Kidney (tissue), 14 donors: ENCODE data around the gene PLD5. TPM values are rescaled to one million over a fixed set of nuclear protein-coding genes. Genes with fewer than 3 reads are reported as not detected.

Experiments used
- DNase-seq, 5 donors: peaks; one replicate each; pipeline ENCODE4 v3.0.0-alpha.2; 2013 to 2020
- FAIRE-seq: peaks from 2 replicates; lab custom pipeline; 2012; peaks lifted over from hg19 to GRCh38; lab: Jason Lieb, UNC
- H3K27ac ChIP-seq, 2 donors: one replicate each; pipeline ENCODE4 v1.7.0; 2013; ENCODE audit warnings: low read depth in 2 of 2, low read length in 2 of 2, inconsistent platforms in 1 of 2
- H3K27me3 ChIP-seq: one replicate; pipeline ENCODE4 v1.7.1; 2013; ENCODE audit warnings: low read length, inconsistent platforms; ENCODE audit not compliant: control insufficient read depth, insufficient read depth
- H3K36me3 ChIP-seq, 3 donors: one replicate each; pipeline versions ENCODE4 v1.7.0 to v1.7.1; 2013; ENCODE audit warnings: low read length in 3 of 3, control low read depth in 1 of 3, inconsistent platforms in 1 of 3; ENCODE audit not compliant: insufficient read depth in 3 of 3, control insufficient read depth in 2 of 3
- H3K4me1 ChIP-seq, 3 donors: one replicate each; pipeline versions ENCODE4 v1.7.0 to v1.7.1; 2013; ENCODE audit warnings: low read length in 3 of 3, inconsistent platforms in 1 of 3, low read depth in 1 of 3; ENCODE audit not compliant: control insufficient read depth in 2 of 3, insufficient read depth in 2 of 3
- H3K4me3 ChIP-seq, 3 donors: one replicate each; pipeline versions ENCODE4 v1.7.0 to v1.8.1; 2013; ENCODE audit warnings: low read length in 3 of 3, control low read depth in 1 of 3, inconsistent platforms in 1 of 3
- H3K9ac ChIP-seq, 3 donors: one replicate each; pipeline versions ENCODE4 v1.7.0 to v1.7.1; 2013; ENCODE audit warnings: low read length in 3 of 3, control low read depth in 1 of 3, inconsistent platforms in 1 of 3
- H3K9me3 ChIP-seq, 3 donors: one replicate each; pipeline versions ENCODE4 v1.7.0 to v1.7.1; 2013; ENCODE audit warnings: low read length in 3 of 3, control low read depth in 1 of 3, inconsistent platforms in 1 of 3; ENCODE audit not compliant: control insufficient read depth in 2 of 3, insufficient read depth in 1 of 3
- CTCF ChIP-seq: IDR thresholded peaks from 3 replicates; pipeline ENCODE4 v1.5.1; 2012; ENCODE audit warnings: mild to moderate bottlenecking, moderate library complexity, borderline replicate concordance; ENCODE audit not compliant: insufficient read depth; ENCODE audit errors: extremely low read depth
- intact Hi-C: fragments of 100-400 bp; cut with DNase I; formaldehyde crosslinking; loops from one replicate; pipeline ENCODE4 v1.11.1; 2022
- polyA plus RNA-seq: library from polyadenylated mRNA; stranded (reverse); fragments of 350-450 nt; fragmentation: Illumina TruSeq; extraction: RNeasy Lipid Tissue Mini Kit (QIAGEN cat#74804); gene quantifications from one replicate; pipeline ENCODE4 v1.2.3, GENCODE V29; 2014; ENCODE audit warnings: low read depth, low replicate concordance; ENCODE audit not compliant: insufficient read depth
- total RNA-seq: library from RNA; stranded (reverse); fragmentation: NEBNext Ultra II Directional; extraction: Animal tissue kit (Norgen Biotek cat#: 25700); gene quantifications from one replicate; pipeline ENCODE4 v1.2.1, GENCODE V29; 2021
- donor health status: control.
- donor health status: control.
- donor health status: control.
- donor health status: control.
- donor health status: control.
- donor health status: DM: yes; HTN: yes; CAD: no.
- donor health status: Normal renal cell carcinoma (clear cell type).

PLD5 gene
- total and polyA plus RNA-seq, 2 donors from 2014 or later = 0.24 to 0.47 TPM

DNA sequence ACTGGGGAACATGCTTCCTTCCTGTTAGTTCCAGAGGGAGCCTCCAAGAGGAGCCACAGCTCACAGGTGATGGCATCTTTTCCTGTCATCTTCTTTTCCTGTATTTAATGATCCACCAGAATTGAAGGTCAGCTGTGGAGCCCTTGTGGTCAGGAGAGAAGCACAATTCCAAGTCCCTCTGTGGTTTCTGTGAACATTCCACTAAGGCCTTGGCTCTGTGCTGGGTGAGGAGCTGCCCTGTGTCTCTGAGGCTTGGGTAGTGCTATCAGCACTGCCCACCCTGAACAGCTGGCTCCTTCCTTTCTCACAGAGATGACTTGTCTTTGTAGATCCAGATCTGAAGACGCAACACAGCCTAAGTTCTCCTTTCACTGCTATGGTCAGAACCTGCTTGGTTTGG lies 383.7 kb downstream of the PLD5 start:
- intact Hi-C loops = no loop called here
- Histone ChIP-seq H3K27me3 (no peaks in the 10 kb centered on the region), H3K36me3 (no peaks in the 10 kb centered on the region), H3K27ac (no peak overlapping the region), H3K9ac (no peak overlapping the region), H3K4me3 (no peak overlapping the region), H3K9me3 (no peaks in the 10 kb centered on the region), H3K4me1 (no peaks in the 10 kb centered on the region)
- no peak for TF ChIP-seq CTCF
- FAIRE-seq (no peak), DNase-seq (no peak)

GRCh38 chr1:242139986-242140385 lies 384.5 kb downstream of the PLD5 start:
- Histone ChIP-seq H3K27ac (no peak overlapping the region), H3K36me3 (no peaks in the 10 kb centered on the region), H3K9me3 (no peaks in the 10 kb centered on the region), H3K9ac (no peak overlapping the region), H3K4me1 (no peaks in the 10 kb centered on the region), H3K27me3 (no peaks in the 10 kb centered on the region), H3K4me3 (no peak overlapping the region)
- DNase-seq = no peak
- no peak for TF ChIP-seq CTCF
- intact Hi-C loops = no loop called here
- no peak for FAIRE-seq

DNA sequence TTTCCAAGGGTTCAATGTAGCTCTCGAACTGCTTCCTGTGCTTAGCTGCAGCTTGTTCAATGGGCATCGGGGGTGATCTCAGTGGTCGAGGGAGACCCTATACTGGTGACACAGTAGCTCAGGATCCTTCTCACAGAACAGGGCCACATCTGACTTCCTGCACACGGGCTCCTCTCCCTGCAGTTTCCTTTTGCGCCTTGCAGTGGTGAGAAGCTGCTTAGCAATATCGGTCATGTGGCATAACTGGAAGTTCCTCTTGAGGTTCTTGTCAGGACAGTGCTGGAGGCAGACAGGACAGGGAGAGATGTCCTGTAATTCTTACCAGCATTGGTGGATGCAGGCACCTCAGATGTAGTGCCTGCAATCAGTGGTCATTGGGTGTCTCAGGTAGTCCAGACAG lies 385.1 kb downstream of the PLD5 start:
- no peak overlapping the region for H3K4me3 ChIP-seq
- H3K4me1 ChIP-seq = no peaks in the 10 kb centered on the region
- intact Hi-C loops = no loop called here
- no peak overlapping the region for H3K27ac ChIP-seq
- no peaks in the 10 kb centered on the region for H3K36me3 ChIP-seq
- H3K9ac ChIP-seq = no peak overlapping the region
- no peak for DNase-seq
- no peak for FAIRE-seq
- TF ChIP-seq CTCF = no peak
- H3K27me3 ChIP-seq = no peaks in the 10 kb centered on the region
- H3K9me3 ChIP-seq = no peaks in the 10 kb centered on the region

- H3K9ac ChIP-seq = no peak overlapping the region
These were observed 390.7 kb downstream of the PLD5 start for GRCh38 chr1:242133796-242134195.

More at GRCh38 chr1:242133796-242134195, 390.7 kb downstream of the PLD5 start:
- intact Hi-C loops = no loop called here
- Histone ChIP-seq H3K27me3 (no peaks in the 10 kb centered on the region), H3K4me3 (no peak overlapping the region), H3K4me1 (no peaks in the 10 kb centered on the region), H3K9me3 (no peaks in the 10 kb centered on the region), H3K36me3 (no peaks in the 10 kb centered on the region), H3K27ac (no peak overlapping the region)
- TF ChIP-seq CTCF = no peak
- FAIRE-seq = no peak
- DNase-seq = no peak
